Ovary (tissue), 3 donors: Measurements from ENCODE around the gene CAMTA1.

Source experiments
- POLR2A ChIP-seq: fragments of 450-650 bp; IDR thresholded peaks from one replicate; pipeline ENCODE4 v1.6.1; 2017; ENCODE audit warnings: antibody characterized with exemption, mild to moderate bottlenecking, moderate library complexity
- TF ChIP-seq, protein P1 (sequence below), 3 donors: fragments of 450-650 bp in 2 of 3; fragments of 200-600 bp in 1 of 3; IDR thresholded peaks; one replicate each; pipeline versions ENCODE4 v1.5.1 to v1.8.0; 2016 to 2022; ENCODE audit warnings: antibody characterized with exemption in 3 of 3, mild to moderate bottlenecking in 1 of 3
- donor health status: DM: no; HTN: no; CAD: no.

DNA sequence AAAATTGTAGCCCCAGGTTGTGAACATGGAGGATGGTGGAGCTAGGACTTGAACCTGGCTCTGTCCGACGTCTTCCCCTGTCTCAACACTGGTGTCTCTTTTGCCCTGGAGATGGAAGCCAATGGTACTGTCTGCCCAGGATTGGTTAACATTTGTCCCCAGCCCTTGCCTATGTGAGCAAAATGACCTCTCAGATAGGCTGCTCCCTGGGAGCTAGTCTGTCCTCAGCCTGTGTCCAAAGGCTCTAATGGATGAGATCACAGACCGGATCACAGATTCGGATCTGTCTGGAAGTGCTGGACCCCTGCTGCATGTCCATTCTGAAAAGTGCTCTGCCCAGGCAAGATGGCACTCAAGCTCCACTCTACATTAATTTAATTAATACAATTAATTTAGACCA, 591.4 kb downstream of the CAMTA1 start:
- TF ChIP-seq, protein P1, sequence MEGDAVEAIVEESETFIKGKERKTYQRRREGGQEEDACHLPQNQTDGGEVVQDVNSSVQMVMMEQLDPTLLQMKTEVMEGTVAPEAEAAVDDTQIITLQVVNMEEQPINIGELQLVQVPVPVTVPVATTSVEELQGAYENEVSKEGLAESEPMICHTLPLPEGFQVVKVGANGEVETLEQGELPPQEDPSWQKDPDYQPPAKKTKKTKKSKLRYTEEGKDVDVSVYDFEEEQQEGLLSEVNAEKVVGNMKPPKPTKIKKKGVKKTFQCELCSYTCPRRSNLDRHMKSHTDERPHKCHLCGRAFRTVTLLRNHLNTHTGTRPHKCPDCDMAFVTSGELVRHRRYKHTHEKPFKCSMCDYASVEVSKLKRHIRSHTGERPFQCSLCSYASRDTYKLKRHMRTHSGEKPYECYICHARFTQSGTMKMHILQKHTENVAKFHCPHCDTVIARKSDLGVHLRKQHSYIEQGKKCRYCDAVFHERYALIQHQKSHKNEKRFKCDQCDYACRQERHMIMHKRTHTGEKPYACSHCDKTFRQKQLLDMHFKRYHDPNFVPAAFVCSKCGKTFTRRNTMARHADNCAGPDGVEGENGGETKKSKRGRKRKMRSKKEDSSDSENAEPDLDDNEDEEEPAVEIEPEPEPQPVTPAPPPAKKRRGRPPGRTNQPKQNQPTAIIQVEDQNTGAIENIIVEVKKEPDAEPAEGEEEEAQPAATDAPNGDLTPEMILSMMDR (IDR thresholded peaks at IDR 0.05): no peak
- TF ChIP-seq POLR2A: no peak
